ENCODE results near the gene GRK6. TPM values are rescaled to one million over a fixed set of nuclear protein-coding genes. Genes with fewer than 3 reads are reported as not detected.
"Not testable (repeated sequence)": the region's sequence is repeated elsewhere in the genome, so short reads cannot be mapped to it uniquely, and the experiment has no call there.

Gene GRK6
- total RNA-seq, 1 donor from 2014 or later, result 27.8 TPM

DNA sequence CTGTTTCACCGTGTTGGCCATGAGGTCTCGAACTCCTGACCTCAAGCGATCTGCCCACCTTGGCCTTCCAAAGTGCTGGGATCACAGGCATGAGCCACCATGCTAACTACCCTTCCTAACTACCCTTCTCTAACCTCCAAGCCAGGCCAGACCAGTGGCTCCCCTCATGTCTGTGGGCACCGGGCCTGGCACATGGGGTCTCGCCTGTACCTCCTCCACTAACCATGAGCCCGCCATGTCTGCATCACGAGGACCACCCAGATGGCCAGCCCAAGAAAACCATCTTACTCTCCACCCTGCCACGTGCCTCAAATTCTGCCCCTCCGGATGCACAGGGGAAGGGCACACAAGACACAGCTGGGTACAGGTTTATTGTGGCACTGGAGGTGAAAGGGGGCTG, 56.6 kb downstream of the GRK6 start:
- DNase-seq (ENCODE audit: low read depth), result no peak

GRCh38 chr5:177483994-177484901, 57.8 kb downstream of the GRK6 start:
- DNase-seq (ENCODE audit: low read depth), result peak; percentile 88

DNA sequence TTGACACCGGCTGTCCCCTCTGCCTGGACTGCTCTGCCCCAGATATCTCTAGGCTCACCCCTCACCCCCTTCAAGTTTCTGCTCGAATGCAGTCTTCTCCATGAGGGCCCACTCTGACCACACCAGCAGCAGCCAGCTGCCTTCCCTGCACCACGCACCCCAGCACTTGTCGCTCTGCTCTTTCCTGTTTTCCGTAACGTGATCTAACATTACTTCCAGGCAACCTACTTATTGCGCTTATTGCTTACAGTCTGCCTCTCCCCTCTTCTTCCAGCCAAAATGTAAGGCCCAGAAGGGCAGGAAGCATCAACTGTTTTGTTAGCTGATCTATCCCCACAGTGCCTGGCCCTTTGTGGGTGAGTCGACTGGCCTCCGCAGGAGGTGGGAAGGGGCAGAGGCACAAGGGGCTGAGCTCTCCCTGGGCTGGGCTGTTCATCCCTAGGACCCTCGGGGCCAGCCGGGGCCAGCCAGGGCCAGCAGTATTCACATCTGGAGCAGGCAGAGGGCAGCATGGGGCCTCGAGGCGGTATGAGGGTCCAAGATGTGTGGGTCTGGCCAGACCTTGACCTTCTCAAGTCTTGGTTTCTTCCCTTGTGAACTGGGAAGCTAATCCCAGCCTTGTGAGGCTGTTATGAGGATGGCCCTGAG, 58.5 kb downstream of the GRK6 start:
- DNase-seq (ENCODE audit: low read depth), result peak; percentile 62

DNA sequence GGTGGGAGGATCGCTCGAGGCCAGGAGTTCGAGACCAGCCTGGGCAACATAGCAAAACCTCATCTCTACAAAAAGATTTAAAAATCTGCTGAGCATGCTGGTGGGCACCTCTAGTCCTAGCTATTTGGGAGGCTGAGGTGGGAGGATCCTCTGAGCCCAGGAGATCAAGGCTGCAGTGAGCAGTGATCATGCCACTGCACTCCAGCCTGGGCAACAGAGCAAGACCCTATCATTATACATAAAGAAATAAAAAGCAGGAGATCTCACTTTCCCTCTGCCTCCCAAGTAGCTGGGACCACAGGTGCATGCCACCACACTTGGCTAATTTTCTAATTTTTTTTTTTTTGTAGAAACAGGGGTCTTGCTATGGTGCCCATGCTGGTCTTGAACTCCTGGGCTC, 59.3 kb downstream of the GRK6 start:
- DNase-seq (ENCODE audit: low read depth), result not testable (repeated sequence)

GRCh38 chr5:177486256-177486655, 59.8 kb downstream of the GRK6 start:
- DNase-seq (ENCODE audit: low read depth), result no peak

DNA sequence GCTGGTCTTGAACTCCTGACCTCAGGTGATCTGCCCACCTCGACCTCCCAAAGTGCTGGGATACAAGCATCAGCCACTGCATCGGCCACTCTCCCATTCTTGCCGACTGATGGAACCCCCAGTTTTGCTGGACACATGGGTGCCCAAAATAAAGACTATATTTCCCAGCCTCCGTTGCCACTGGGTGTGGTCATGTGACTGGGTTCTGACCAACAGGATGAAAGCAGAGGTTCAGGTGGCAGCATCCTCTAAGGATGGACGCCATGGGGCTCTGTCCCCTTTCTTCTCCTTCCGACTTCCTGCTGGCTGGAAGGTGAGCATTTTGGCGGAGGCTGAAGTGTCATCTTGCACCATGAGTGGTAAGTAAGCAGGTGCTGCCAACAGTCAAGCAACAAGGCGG, 60.7 kb downstream of the GRK6 start:
- DNase-seq (ENCODE audit: low read depth), result no peak

DNA sequence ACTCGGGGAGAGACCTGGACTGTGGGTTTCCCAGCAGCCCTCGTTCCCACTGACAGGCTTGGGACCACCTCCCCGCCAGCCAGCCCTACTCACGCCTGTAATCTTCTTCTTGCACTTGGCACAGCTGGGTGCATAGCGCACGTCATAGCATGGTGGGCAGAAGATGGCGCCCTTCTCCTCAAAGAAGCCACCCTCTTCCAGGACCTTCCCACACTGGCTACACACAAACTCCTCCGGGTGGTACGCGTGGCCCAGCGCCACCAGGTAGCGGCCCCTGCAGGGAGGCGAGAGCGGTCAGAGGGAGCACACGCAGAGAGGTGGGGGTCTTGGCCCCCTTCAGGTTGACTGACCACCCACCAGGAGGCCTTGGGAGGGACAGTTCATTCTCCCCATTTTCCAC, 61.5 kb downstream of the GRK6 start:
- no peak for DNase-seq (ENCODE audit: low read depth)

DNA sequence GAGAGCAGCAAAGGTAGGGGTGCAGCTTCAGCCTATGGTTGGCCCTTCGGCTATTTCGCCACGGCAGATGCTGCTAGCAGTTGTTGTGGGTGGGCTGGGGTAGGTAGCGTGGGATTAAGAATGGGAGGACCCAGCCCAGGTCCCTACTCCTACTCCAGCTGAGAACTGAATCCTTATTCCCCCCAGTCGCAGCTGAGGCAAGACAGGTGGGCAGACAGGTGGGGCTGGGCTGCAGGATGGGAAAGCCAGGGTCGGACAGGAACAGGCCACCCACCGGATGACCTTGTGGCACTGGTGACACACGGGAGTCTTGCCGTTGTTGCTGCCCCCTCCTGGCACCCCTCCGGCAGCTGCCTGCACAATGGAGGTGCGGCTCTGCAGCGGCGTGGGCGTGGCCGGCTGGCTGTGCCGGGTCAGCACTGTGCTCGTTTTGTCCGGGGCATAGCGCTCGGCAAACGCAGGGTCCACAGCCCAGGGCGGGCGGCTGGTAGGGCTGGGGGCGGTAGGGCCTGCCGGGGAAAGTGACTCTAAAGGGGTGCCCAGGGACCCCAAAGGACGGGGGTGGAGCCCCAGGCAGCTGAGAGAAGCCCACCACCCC, 62.7 kb downstream of the GRK6 start:
- DNase-seq (ENCODE audit: low read depth), result no peak

DNA sequence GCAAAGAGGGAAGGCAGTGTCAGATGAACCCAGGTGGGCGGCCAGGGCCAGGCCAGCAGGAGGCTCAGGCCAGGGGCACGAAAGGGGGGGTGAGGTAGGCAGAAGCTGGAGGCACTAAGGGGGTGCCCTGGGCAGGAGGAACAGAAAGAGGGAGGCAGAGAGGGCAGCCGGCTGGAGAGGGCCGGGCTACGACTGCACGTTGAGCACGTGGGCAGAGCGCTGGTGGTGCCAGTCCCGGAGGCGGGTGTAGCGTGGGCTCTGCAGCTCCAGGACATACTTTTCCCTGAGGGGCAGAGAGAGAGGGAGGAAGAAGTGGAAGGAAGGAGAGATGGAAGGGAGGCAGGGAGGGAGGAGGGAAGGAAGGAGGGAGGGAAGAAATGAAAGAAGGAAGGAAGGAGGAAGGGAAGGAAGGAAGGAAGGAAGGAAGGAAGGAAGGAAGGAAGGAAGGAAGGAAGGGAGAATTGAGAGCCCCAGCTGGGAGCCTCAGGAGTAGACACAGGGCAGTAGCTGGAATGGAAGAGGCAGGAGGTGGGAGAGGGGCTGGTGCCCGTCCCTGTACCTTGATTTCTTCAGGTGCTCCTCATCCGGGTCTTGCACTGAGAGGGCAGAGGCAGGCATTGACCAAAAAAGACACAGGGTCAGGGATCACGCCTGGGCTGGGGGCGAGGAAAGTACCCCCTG, 64.0 kb downstream of the GRK6 start:
- no peak for DNase-seq (ENCODE audit: low read depth)

DNA sequence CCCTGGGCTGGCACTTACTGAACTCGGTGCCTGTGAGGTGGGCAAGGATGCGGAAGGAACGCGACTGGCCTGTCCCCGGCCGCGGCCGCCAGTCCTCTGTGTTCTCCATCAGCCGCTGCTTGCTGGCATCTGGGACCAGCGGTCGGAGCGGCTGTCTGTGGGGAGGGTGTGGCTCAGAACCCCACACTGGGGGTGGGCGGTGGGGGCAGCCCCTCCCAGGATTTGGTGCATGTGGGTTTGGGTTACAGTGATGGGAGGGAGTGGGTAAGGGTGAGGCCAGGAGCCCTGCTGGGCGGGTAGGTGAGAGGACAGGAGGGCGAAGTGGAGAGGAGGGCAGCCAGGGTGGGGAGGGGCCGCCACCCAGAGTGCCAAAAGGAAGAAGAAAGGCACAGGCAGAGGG, 64.5 kb downstream of the GRK6 start:
- no peak for DNase-seq (ENCODE audit: low read depth)

DNA sequence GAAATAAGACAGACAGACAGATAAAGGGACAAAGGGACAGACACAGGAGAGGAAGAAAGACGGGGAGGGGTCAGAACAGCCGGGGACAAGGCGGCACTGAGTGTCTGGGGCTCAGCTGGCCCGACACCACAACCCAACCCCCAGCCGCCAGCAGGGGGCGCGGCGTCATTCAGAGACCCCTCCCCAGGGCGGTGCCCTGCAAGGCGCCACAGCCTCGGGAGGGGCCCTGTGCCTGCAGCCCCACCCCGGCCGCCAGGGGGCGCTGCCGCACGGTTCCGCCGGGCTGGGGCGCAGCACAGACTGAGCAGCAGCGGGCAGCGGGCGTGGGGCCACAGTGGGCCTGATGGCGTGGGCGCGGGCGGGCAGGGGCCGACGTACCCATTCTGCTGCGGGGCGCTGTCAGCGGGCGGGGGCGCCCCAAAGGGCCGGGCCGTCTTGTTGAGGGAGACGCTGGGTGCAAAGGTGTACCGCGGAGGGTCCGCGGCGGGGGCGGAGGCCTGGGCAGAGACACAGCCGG, 65.0 kb downstream of the GRK6 start:
- DNase-seq (ENCODE audit: low read depth), result no peak

DNA sequence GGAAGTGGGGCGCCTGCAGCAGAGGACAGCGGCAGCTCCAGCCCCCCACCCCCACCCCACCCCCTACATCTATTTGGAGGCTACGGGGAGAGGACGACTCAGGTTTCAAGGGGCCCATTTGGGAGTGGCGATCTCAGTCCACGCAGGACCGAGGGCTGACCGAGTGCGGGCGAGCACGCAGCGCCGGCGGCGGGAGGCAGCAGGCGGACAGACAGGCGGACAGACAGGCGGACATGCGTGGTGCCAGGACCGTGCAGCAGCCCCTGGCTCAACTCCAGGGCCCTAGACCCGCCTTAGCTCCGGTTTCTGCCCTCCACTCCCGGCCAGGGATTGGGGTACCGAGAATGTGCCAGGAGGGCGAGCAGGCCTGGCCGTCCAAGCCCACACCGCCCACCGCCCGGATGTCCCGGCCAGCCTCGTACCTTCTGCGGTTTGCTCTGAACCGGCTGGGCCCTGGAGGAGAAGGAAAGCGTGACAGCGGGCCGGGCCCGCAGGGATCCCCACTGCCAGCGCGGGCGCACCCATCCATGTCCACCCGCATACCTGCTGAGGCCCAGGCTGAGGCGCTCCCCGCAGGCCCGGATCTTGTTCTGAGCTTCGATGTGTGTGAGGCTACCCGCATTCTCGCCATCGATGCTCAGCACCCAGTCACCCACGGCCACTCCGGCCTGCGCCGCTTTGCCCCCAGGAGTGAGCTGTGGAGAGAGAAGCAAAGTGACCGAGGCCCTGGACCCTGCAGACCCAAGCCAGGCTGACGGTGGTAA, 65.7 kb downstream of the GRK6 start:
- no peak for DNase-seq (ENCODE audit: low read depth)

Other genes starting within 250 kb of the GRK6 start
- 42.6 and 66.3 TPM in 2 replicates for gene RAB24, start 123.0 kb upstream of the GRK6 start, total RNA-seq
- 161 and 219 TPM in 2 replicates for gene PRELID1, start 122.9 kb upstream of the GRK6 start, total RNA-seq
- 6.4 and 10.8 TPM in 2 replicates for gene MXD3, start 114.8 kb upstream of the GRK6 start, total RNA-seq
- 155 and 179 TPM in 2 replicates for gene LMAN2, start 75.0 kb upstream of the GRK6 start, total RNA-seq
- 2.5 and 4.1 TPM in 2 replicates for gene RGS14, start 68.8 kb upstream of the GRK6 start, total RNA-seq
- gene SLC34A1, start 42.2 kb upstream of the GRK6 start, total RNA-seq, result not detected in 2 replicates
- not detected in 2 replicates for gene PFN3, start 26.0 kb upstream of the GRK6 start, total RNA-seq
- gene F12, start 17.1 kb upstream of the GRK6 start, total RNA-seq, result 0.86 and 0.94 TPM in 2 replicates
- 23.1 and 38.7 TPM in 2 replicates for gene PRR7, start 20.1 kb downstream of the GRK6 start, total RNA-seq
- 311 and 455 TPM in 2 replicates for gene DBN1, start 47.0 kb downstream of the GRK6 start, total RNA-seq
- gene PDLIM7, start 70.9 kb downstream of the GRK6 start, total RNA-seq, result 302 and 340 TPM in 2 replicates
- 21.7 and 29.3 TPM in 2 replicates for gene DOK3, start 83.2 kb downstream of the GRK6 start, total RNA-seq
- 87.2 and 112 TPM in 2 replicates for gene DDX41, start 90.3 kb downstream of the GRK6 start, total RNA-seq
- gene FAM193B, start 127.9 kb downstream of the GRK6 start, total RNA-seq, result 33.5 and 42.0 TPM in 2 replicates
- gene TMED9, start 165.5 kb downstream of the GRK6 start, total RNA-seq, result 125 and 146 TPM in 2 replicates
- 29.3 and 36.7 TPM in 2 replicates for gene B4GALT7, start 173.5 kb downstream of the GRK6 start, total RNA-seq

Data from myocyte (in vitro differentiated cells).